ENCODE data around the gene GORASP2.

Gene GORASP2

DNA sequence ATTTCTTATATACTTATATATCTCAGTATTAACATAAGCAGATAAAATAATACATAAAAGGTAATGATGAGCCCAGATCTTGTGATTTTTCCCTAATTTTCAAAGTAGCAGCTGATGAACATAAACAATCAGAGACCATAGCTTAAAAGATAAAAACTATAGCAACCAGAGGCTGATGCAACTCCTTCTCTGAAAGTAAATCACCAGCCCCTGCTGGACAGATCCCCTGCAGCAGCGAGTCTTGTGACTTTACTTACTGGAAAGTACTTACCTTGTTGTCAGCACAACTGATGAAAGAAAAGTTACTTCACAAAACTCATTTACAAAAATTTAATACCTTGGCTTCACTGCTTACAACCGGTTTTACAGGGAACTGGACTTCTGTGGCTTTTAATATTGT lies 67.3 kb downstream of the GORASP2 start:
- Histone ChIP-seq H3K4me1 (ENCODE audit: control insufficient read depth, insufficient read depth, low read length) (no peaks in the 10 kb centered on the region), H3K36me3 (ENCODE audit: control insufficient read depth in 2 of 2, insufficient read depth in 1 of 2, low read length in 2 of 2) (peaks cover 14 to 43% of the 10 kb centered on the region in 2 experiments), H3K4me3 (ENCODE audit: low read depth, low read length) (no peak overlapping the region), H3K9me3 (ENCODE audit: control insufficient read depth, insufficient read depth, low read depth, low read length) (no peaks in the 10 kb centered on the region), H3K27ac (ENCODE audit: extremely low read depth, low read depth, low read length) (no peak overlapping the region)
- CTCF ChIA-PET: interaction anchor here (1.0 kb wide), 1 partner anchor 22 kb away, joined by 5 read pairs; no protein-coding TSS in a partner anchor
- POLR2A ChIA-PET: no interaction called here
- TF ChIP-seq, protein P1, sequence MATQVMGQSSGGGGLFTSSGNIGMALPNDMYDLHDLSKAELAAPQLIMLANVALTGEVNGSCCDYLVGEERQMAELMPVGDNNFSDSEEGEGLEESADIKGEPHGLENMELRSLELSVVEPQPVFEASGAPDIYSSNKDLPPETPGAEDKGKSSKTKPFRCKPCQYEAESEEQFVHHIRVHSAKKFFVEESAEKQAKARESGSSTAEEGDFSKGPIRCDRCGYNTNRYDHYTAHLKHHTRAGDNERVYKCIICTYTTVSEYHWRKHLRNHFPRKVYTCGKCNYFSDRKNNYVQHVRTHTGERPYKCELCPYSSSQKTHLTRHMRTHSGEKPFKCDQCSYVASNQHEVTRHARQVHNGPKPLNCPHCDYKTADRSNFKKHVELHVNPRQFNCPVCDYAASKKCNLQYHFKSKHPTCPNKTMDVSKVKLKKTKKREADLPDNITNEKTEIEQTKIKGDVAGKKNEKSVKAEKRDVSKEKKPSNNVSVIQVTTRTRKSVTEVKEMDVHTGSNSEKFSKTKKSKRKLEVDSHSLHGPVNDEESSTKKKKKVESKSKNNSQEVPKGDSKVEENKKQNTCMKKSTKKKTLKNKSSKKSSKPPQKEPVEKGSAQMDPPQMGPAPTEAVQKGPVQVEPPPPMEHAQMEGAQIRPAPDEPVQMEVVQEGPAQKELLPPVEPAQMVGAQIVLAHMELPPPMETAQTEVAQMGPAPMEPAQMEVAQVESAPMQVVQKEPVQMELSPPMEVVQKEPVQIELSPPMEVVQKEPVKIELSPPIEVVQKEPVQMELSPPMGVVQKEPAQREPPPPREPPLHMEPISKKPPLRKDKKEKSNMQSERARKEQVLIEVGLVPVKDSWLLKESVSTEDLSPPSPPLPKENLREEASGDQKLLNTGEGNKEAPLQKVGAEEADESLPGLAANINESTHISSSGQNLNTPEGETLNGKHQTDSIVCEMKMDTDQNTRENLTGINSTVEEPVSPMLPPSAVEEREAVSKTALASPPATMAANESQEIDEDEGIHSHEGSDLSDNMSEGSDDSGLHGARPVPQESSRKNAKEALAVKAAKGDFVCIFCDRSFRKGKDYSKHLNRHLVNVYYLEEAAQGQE (tag by site-specific recombination; IDR thresholded peaks at IDR 0.05): peak; percentile 45; the same call in 1 of the 2 replicates
- TF ChIP-seq BCL11B (tag by site-specific recombination; IDR thresholded peaks at IDR 0.05; ENCODE audit: low read depth): no peak

DNA sequence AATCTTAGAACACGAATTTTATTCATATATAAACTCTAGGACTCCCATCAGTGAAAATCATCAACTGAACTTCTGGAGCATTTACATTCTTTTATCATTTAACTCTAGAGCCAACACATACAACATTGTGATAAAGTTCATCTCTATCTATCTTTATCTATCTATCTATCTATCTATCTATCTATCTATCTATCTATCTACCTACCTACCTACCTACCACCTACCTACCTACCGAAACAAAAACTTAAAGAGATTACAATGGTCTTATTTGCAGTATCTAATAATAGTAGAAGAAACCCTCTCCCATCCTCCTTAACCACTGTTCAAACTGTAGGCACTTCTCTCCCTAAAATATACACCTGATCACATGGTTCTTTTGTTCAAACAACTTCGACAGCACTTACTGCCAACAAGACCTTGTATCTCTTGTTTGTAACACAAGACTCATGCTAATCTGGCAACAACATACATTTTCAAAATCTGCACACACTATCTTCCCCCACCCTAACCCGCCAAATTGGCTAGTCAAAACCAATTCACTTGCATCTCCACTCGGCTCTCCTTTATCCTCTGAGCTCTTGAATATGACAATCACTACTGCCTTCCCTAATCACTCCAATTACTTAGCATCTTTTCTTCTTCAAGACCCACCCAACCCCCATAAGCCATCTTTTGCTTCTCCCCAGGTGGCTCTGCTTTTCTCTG lies 69.0 kb downstream of the GORASP2 start:
- no peak overlapping the region for H3K4me3 ChIP-seq (ENCODE audit: low read depth, low read length)
- H3K36me3 ChIP-seq (ENCODE audit: control insufficient read depth in 2 of 2, insufficient read depth in 1 of 2, low read length in 2 of 2): peaks cover 14 to 37% of the 10 kb centered on the region in 2 experiments
- ChIA-PET POLR2A (no interaction called here), CTCF (no interaction called here)
- TF ChIP-seq ZSCAN16 (tag by site-specific recombination; IDR thresholded peaks at IDR 0.05) (no peak), MEIS1 (CRISPR knock-in tag; IDR thresholded peaks at IDR 0.05; ENCODE audit: borderline replicate concordance) (no peak), ZNF558 (tag by site-specific recombination; IDR thresholded peaks at IDR 0.05) (no peak), ZNF16 (tag by site-specific recombination; IDR thresholded peaks at IDR 0.05; ENCODE audit: low read depth) (no peak), ZNF404 (tag by site-specific recombination; IDR thresholded peaks at IDR 0.05) (no peak), ZNF114 (tag by site-specific recombination; IDR thresholded peaks at IDR 0.05) (no peak), ZNF521 (tag by site-specific recombination; IDR thresholded peaks at IDR 0.05) (no peak), ZNF596 (tag by site-specific recombination; IDR thresholded peaks at IDR 0.05) (no peak)
- no peak overlapping the region for H3K27ac ChIP-seq (ENCODE audit: extremely low read depth, low read depth, low read length)
- H3K9me3 ChIP-seq (ENCODE audit: control insufficient read depth, insufficient read depth, low read depth, low read length): no peaks in the 10 kb centered on the region
- H3K4me1 ChIP-seq (ENCODE audit: control insufficient read depth, insufficient read depth, low read length): no peaks in the 10 kb centered on the region

DNA sequence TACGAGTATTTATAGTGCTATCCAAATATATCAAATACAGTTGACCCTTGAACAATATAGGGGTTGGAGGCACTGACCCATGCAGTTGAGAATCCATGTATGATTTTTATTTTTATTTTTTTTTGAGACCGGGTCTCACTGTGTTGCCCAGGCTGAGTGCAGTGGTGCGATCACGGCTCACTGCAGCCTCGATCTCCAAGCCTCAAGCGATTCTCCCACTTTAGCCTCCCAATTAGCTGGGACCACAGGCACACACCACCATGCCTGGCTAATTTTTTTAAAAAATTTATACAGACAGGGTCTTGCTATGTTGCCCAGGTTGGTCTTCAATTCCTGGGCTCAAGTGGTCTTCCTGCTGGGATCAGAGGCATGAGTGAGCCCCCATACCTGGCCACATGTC lies 70.6 kb downstream of the GORASP2 start:
- POLR2A ChIA-PET: no interaction called here
- TF ChIP-seq BCL11A (tag by site-specific recombination; IDR thresholded peaks at IDR 0.05; ENCODE audit: low read depth) (no peak), ZNF121 (tag by site-specific recombination; IDR thresholded peaks at IDR 0.05) (0 out of 2 replicates have a peak, but pooled peaks have one; percentile 47)
- CTCF ChIA-PET: no interaction called here
- H3K4me3 ChIP-seq (ENCODE audit: low read depth, low read length): no peak overlapping the region
- no peaks in the 10 kb centered on the region for H3K9me3 ChIP-seq (ENCODE audit: control insufficient read depth, insufficient read depth, low read depth, low read length)
- no peak overlapping the region for H3K27ac ChIP-seq (ENCODE audit: extremely low read depth, low read depth, low read length)
- H3K4me1 ChIP-seq (ENCODE audit: control insufficient read depth, insufficient read depth, low read length): no peaks in the 10 kb centered on the region
- H3K36me3 ChIP-seq (ENCODE audit: control insufficient read depth in 2 of 2, insufficient read depth in 1 of 2, low read length in 2 of 2): peaks cover 8 to 40% of the 10 kb centered on the region in 2 experiments

DNA sequence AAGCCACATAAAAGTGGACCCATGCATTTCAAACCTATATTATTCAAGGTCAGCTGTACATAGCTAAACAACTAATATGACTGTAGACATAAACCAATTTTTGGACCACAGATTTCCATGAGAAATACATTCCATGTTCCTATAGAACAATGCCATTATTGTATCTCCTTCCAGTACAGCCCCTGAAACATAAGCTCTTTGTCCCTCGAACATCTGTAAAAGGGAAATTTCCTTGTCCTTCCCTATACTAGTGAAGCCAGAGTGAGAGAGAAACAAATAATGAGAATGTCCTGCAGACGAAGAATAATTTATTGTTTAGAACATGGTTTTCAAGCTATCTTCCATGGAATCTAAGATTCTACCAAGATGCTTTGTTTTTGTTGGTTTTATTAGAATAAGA lies 75.3 kb downstream of the GORASP2 start:
- Histone ChIP-seq H3K4me1 (ENCODE audit: control insufficient read depth, insufficient read depth, low read length) (no peaks in the 10 kb centered on the region), H3K36me3 (ENCODE audit: control insufficient read depth in 2 of 2, insufficient read depth in 1 of 2, low read length in 2 of 2) (peaks cover 9 to 56% of the 10 kb centered on the region in 2 experiments), H3K27ac (ENCODE audit: extremely low read depth, low read depth, low read length) (no peak overlapping the region), H3K9me3 (ENCODE audit: control insufficient read depth, insufficient read depth, low read depth, low read length) (no peaks in the 10 kb centered on the region), H3K4me3 (ENCODE audit: low read depth, low read length) (no peak overlapping the region)
- CTCF ChIA-PET: no interaction called here
- POLR2A ChIA-PET: no interaction called here
- TF ChIP-seq TCF7L2 (IDR thresholded peaks at IDR 0.05; ENCODE audit: borderline replicate concordance, low read depth, low read length) (no peak), TRIM28 (IDR thresholded peaks at IDR 0.05; ENCODE audit: borderline replicate concordance, low read length) (no peak), ZNF658 (tag by site-specific recombination; IDR thresholded peaks at IDR 0.05) (no peak), ZNF791 (tag by site-specific recombination; IDR thresholded peaks at IDR 0.05) (no peak), ZBTB1 (tag by site-specific recombination; IDR thresholded peaks at IDR 0.05) (no peak), MYNN (tag by site-specific recombination; IDR thresholded peaks at IDR 0.05; ENCODE audit: borderline replicate concordance) (no peak), ZNF341 (tag by site-specific recombination; IDR thresholded peaks at IDR 0.05; ENCODE audit: low read depth) (no peak)
- TF ChIP-seq, protein P2, sequence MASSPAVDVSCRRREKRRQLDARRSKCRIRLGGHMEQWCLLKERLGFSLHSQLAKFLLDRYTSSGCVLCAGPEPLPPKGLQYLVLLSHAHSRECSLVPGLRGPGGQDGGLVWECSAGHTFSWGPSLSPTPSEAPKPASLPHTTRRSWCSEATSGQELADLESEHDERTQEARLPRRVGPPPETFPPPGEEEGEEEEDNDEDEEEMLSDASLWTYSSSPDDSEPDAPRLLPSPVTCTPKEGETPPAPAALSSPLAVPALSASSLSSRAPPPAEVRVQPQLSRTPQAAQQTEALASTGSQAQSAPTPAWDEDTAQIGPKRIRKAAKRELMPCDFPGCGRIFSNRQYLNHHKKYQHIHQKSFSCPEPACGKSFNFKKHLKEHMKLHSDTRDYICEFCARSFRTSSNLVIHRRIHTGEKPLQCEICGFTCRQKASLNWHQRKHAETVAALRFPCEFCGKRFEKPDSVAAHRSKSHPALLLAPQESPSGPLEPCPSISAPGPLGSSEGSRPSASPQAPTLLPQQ (tag by site-specific recombination; IDR thresholded peaks at IDR 0.05): no peak
